Muscle layer of colon (tissue), 2 donors: ENCODE results near the gene RAD18.

ENCODE experiments used
- H3K27ac ChIP-seq: one replicate; pipeline ENCODE4 v1.7.0; 2013; ENCODE audit warnings: low read depth, mild to moderate bottlenecking, low read length, moderate library complexity
- H3K27me3 ChIP-seq, 2 donors: one replicate each; pipeline ENCODE4 v1.7.0; 2013; ENCODE audit warnings: low read length in 2 of 2, mild to moderate bottlenecking in 2 of 2; ENCODE audit not compliant: insufficient read depth in 2 of 2, control insufficient read depth in 1 of 2
- H3K36me3 ChIP-seq: one replicate; pipeline ENCODE4 v1.7.0; 2013; ENCODE audit warnings: mild to moderate bottlenecking, low read length; ENCODE audit not compliant: insufficient read depth
- H3K4me1 ChIP-seq: one replicate; pipeline ENCODE4 v1.7.0; 2013; ENCODE audit warnings: mild to moderate bottlenecking, low read length; ENCODE audit not compliant: insufficient read depth
- H3K4me3 ChIP-seq, 2 donors: one replicate each; pipeline ENCODE4 v1.7.0; 2013; ENCODE audit warnings: low read length in 2 of 2, low read depth in 1 of 2, mild to moderate bottlenecking in 1 of 2, moderate library complexity in 1 of 2
- H3K9ac ChIP-seq: one replicate; pipeline ENCODE4 v1.7.0; 2013; ENCODE audit warnings: low read length
- H3K9me3 ChIP-seq: one replicate; pipeline ENCODE4 v1.7.0; 2013; ENCODE audit warnings: mild to moderate bottlenecking, low read length
- donor health status: abdominal sarcoma.
- donor health status: Adenocarcinoma of cecum.

The RAD18 gene

DNA sequence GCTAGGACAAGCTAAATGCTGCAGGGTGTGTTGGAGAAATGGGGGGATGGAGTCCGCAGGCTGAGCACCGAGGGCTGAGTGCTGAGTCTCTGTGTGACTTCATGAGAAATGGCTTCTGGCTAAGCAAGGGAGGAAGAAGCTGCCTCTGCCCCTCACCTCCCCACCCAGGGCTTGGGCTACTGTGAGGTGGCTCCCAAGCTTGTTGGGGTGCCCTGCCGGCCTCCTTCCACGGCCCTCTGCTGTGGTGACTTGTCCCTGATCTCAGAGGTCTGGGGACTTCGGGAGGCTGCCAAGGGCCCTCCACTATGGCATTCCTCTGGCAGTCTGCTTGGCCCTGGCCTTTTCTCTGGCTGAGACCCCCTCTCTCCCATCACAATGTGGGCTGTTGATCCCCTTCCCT, 30.1 kb upstream of the RAD18 start:
- H3K9me3 ChIP-seq: no peaks in the 10 kb centered on the region
- H3K36me3 ChIP-seq: no peaks in the 10 kb centered on the region
- H3K4me3 ChIP-seq: no peak overlapping the region
- H3K27me3 ChIP-seq: no peaks in the 10 kb centered on the region
- no peak overlapping the region for H3K9ac ChIP-seq
- peaks cover 16% of the 10 kb centered on the region for H3K4me1 ChIP-seq
- no peak overlapping the region for H3K27ac ChIP-seq

DNA sequence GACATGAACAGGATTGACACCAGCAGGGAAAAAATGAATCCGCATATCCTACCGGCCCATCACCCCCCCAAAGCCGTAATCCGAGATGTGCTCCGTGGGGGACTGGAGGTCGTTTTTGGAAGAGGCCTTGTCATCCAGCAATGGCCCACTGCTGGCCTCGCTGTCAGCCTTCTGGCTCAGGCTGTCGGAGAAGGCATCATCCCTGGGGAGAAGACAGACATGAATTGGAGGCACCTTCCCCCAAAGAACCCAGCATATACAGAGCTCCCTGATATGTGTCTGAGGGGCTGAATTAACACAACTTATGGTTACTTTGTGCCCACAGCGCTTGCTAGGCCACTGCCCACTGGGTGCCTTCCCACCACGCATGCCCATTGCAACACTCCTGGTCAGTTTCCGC, 29.6 kb upstream of the RAD18 start:
- no peak overlapping the region for H3K27ac ChIP-seq
- H3K4me1 ChIP-seq: peaks cover 21% of the 10 kb centered on the region
- no peak overlapping the region for H3K4me3 ChIP-seq
- no peaks in the 10 kb centered on the region for H3K9me3 ChIP-seq
- no peaks in the 10 kb centered on the region for H3K36me3 ChIP-seq
- no peak overlapping the region for H3K9ac ChIP-seq
- no peaks in the 10 kb centered on the region for H3K27me3 ChIP-seq

DNA sequence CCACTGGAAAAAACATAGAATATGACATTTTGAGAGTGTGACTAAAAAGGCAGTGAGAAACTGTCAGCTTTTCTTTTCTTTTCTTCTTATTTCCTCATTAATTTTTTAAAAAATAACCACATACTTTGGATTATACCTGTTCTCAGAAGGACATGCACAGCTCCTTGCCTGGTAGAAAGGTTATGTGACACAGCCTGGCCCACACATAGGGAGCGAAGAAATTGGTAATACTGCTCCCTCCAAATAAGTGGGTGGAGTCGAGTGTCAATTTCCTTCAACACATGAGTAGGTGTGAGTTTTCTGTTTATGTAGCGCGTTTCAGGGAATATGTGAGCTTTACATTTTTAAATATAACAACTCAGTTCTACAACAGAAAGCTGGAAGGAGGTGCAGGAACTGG, 28.9 kb upstream of the RAD18 start:
- H3K36me3 ChIP-seq: no peaks in the 10 kb centered on the region
- no peak overlapping the region for H3K4me3 ChIP-seq
- no peaks in the 10 kb centered on the region for H3K9me3 ChIP-seq
- no peak overlapping the region for H3K27ac ChIP-seq
- no peaks in the 10 kb centered on the region for H3K27me3 ChIP-seq
- H3K9ac ChIP-seq: no peak overlapping the region
- H3K4me1 ChIP-seq: peaks cover 19% of the 10 kb centered on the region

DNA sequence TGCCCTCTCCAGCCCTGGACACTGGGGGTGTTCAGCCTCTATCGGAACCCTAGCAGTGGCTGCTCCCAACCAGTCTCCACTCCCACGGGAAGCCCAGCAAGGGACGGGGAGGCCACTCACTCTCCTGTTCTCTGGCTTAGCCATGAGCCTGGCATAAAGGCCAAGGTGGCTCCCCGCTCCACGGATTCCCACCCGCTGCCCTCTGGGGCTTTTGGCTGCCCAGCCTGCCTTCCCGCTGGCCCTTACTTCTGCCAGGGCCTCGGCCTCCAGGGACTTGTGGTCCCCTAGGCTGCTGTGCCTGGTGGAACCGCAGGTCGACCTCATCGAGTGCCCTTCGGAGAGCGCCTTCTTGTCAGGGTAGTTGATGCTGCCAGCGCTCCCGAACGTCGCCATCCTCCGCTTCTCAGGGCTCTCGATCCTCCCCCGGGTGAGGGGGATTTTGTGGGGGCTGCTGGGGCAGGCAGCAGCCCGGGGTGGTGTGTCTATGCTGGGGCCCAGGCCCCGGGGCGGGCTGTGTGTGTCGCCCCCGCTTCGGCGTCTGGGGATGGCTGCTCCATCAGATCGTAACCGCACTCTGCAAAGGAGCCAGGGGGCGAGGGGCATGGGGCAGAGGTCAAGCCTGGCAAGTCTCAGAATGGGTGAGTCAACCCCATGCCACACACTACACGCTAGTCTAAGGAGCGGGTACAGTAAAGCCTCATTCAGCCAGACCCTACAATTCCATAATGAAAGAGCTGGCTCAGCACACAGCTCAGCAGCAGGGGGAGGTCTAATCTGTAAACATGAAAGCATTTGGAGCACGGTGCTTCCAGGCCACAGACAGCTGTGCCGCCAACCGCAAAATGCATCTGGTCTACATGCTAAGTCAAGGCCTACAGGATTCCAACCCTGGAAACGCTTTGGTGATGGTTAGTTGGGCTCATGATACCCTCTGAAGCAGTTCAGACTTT, 27.3 kb upstream of the RAD18 start:
- H3K9ac ChIP-seq: no peak overlapping the region
- H3K27me3 ChIP-seq: no peaks in the 10 kb centered on the region
- no peak overlapping the region for H3K27ac ChIP-seq
- H3K9me3 ChIP-seq: no peaks in the 10 kb centered on the region
- H3K4me3 ChIP-seq: no peak overlapping the region
- H3K36me3 ChIP-seq: no peaks in the 10 kb centered on the region
- peaks cover 5% of the 10 kb centered on the region for H3K4me1 ChIP-seq

DNA sequence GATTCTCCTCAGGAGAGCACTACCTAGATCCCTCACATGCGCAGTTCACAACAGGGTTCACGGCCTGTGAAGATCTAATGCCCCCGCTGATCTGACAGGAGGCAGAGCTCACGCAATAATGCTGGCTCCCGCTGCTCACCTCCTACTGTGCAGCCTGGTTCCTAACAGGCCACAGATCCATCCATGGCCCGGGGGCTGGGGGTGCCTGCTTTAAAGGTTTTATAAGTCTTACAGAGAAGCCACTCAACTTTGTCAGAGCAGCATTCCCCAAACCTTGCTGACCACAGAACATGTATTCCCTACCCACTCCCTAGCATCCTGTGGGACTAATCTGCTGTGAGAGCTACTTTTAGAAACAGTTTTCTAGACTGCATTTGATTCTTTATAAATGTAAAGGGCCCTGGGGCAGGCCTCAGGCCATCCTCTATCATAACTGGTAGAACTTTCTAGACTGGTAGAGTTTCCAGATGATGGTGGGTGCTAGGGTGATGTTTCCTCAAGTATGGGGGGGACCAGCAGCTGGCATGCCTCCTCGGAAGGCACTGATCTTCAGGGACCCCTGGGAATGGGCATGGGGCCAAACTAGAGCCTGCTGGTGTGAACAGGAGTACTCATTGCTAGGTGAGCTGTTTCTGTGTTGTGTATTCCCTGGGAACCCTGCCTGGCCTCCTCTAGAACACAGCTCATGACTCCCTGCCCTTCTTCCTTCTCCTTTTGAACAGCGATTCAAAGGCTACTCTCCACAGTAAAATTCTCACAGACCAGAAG, 25.7 kb upstream of the RAD18 start:
- H3K9ac ChIP-seq: no peak overlapping the region
- no peaks in the 10 kb centered on the region for H3K9me3 ChIP-seq

DNA sequence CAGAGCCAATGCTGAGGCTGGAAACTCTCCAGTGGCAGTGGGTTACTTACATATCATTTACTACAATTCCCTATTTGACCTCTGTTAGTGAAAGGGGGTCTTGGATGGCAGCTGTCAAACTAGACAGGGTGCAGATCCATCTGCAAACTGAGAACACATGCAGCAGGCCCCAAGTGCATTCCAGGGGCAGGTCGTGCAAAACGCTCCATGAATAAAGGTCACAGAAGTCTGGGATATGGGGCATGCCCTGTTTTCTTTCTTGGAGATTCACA, 25.0 kb upstream of the RAD18 start:
- H3K9me3 ChIP-seq: no peaks in the 10 kb centered on the region
- H3K27ac ChIP-seq: no peak overlapping the region
- H3K36me3 ChIP-seq: no peaks in the 10 kb centered on the region
- no peaks in the 10 kb centered on the region for H3K27me3 ChIP-seq
- H3K4me3 ChIP-seq: no peak overlapping the region
- H3K4me1 ChIP-seq: peaks cover 5% of the 10 kb centered on the region
- no peak overlapping the region for H3K9ac ChIP-seq

More for the DNA sequence above, 25.7 kb upstream of the RAD18 start:
- no peaks in the 10 kb centered on the region for H3K36me3 ChIP-seq
- H3K4me3 ChIP-seq: no peak overlapping the region
- H3K4me1 ChIP-seq: peaks cover 5% of the 10 kb centered on the region
- H3K27me3 ChIP-seq: no peaks in the 10 kb centered on the region
- no peak overlapping the region for H3K27ac ChIP-seq

DNA sequence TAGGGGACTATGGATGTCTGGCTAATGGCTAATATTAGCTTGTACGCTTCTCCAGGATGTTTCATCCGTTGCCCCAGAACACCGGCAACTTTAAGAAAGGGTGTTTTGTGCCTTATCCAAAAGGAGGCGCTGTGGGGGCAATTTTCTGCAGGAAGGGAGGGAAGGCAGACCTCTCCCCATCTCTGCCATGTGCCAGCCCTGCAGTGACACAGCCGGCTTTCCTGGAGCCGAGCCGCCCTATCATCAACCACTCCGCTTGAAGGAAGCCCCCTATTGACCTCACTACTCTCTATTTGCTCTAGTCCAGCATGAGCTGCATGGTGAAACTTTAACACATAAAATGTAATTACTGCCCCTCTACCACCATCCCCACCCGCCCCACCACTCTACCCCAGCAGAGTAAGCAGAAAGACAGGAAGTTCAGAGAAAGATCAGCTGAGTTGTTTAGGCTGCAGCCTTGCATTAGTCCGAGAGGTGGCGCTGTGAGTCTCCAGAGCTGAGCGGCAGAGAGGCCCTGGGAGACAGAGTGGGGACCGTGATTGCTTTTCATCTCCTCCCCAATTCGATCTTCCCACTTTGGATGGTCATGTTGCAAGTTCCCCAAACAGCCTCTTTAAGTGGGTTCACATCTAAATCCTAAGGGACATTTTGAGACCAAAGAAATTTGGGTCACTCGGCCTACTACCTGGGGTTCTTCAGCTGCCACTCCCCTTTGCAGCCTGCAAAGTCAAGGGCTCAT, 24.5 kb upstream of the RAD18 start:
- Histone ChIP-seq H3K9ac (no peak overlapping the region), H3K4me1 (peaks cover 5% of the 10 kb centered on the region), H3K27me3 (no peaks in the 10 kb centered on the region), H3K36me3 (no peaks in the 10 kb centered on the region), H3K27ac (no peak overlapping the region), H3K9me3 (no peaks in the 10 kb centered on the region), H3K4me3 (no peak overlapping the region)

DNA sequence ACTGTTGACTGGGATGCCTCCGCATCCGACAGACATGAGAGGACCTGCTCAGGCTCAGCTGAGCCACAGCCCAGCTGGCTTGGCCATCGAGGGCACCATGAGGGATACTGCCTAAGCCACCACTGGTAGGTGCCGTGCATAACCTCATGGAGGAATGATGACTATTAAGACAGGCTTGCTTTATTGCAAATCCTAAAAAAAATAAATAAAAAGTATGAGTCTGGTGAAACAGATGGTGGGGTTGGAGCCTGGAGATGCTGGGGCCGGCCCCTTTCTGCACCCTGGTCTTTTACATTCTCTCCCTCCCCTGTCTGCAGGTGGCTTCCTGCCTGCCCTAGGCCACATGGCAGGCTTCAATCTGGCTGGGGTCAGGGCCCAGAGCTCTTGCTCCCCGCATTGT, 24.0 kb upstream of the RAD18 start:
- Histone ChIP-seq H3K27me3 (no peaks in the 10 kb centered on the region), H3K9ac (no peak overlapping the region), H3K4me1 (peaks cover 5% of the 10 kb centered on the region), H3K9me3 (no peaks in the 10 kb centered on the region), H3K36me3 (no peaks in the 10 kb centered on the region), H3K27ac (no peak overlapping the region), H3K4me3 (no peak overlapping the region)

DNA sequence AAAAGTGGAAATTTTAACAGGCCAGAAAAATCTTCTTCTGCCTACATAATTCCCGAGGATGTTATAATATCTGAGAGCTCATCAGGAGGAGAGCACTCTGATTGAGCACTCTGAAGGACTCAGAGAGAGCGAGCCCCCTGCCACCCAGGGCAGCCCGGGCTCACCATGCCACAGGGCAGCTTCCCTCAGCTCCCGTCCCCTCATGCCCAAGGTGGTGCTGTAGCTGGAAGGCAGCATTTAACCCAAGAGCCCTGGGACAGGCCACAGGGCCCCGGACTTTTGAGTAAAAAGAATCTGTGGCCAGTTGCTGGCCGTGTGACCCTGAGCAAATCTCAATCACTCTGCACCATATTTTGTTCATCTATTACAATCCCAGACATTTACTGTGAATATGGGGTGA, 23.5 kb upstream of the RAD18 start:
- H3K27ac ChIP-seq: no peak overlapping the region
- peaks cover 5% of the 10 kb centered on the region for H3K4me1 ChIP-seq
- no peaks in the 10 kb centered on the region for H3K27me3 ChIP-seq
- H3K9me3 ChIP-seq: no peaks in the 10 kb centered on the region
- no peak overlapping the region for H3K4me3 ChIP-seq
- H3K36me3 ChIP-seq: no peaks in the 10 kb centered on the region
- no peak overlapping the region for H3K9ac ChIP-seq

DNA sequence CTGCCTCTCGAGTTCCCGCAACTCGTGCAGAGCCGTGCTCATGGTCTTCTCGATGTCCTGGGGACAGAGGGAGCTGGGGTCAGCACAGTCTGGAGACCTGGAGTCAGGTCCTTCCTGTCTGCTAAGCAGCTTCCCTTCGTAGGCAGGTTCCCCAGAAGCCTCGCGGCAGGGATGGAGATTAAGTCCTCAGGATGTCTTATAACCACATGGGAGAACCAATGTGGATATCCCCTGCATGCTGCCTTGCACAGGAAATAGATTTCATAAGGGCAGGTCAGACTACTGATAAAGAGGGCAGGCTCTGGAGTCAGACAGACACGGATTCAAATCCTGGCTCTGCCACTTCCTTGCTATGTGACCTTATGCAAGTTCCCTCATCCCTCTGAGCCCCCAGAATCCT, 22.6 kb upstream of the RAD18 start:
- Histone ChIP-seq H3K36me3 (no peaks in the 10 kb centered on the region), H3K27me3 (no peaks in the 10 kb centered on the region), H3K27ac (no peak overlapping the region), H3K4me3 (no peak overlapping the region), H3K9ac (no peak overlapping the region), H3K9me3 (no peaks in the 10 kb centered on the region), H3K4me1 (peaks cover 5% of the 10 kb centered on the region)

DNA sequence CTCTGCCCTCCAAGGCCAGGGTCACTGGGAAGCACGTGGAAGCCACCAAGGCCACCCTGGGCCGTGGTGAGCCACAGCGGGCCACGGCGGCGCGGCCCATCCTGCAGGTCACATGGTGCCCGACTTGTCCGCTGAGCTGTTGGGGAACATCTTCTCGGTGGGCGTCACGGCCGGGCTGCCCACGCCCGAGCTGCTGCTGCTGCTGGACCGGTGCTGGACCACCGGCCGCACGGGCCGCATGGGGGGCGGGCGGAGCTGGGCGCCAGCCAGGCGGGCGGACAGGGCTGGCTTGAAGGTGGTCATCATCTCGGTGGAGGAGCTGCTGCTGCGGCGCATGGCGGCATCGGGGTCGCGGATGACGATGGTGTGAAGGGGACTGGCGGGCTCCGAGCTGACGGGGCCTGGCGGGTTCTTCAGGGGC, 22.1 kb upstream of the RAD18 start:
- H3K9me3 ChIP-seq: no peaks in the 10 kb centered on the region
- H3K4me1 ChIP-seq: peaks cover 5% of the 10 kb centered on the region
- no peak overlapping the region for H3K4me3 ChIP-seq
- H3K27me3 ChIP-seq: no peaks in the 10 kb centered on the region
- no peak overlapping the region for H3K27ac ChIP-seq
- no peak overlapping the region for H3K9ac ChIP-seq
- H3K36me3 ChIP-seq: no peaks in the 10 kb centered on the region
